NCI-H1092 (cell line): ENCODE results near the gene MED9.
"Not testable (repeated sequence)": the region's sequence is repeated elsewhere in the genome, so short reads cannot be mapped to it uniquely, and the experiment has no call there.

ENCODE experiments used
- DNase-seq: peaks from one replicate; lab custom pipeline; 2025; lab: John Stamatoyannopoulos, UW

MED9 gene

DNA sequence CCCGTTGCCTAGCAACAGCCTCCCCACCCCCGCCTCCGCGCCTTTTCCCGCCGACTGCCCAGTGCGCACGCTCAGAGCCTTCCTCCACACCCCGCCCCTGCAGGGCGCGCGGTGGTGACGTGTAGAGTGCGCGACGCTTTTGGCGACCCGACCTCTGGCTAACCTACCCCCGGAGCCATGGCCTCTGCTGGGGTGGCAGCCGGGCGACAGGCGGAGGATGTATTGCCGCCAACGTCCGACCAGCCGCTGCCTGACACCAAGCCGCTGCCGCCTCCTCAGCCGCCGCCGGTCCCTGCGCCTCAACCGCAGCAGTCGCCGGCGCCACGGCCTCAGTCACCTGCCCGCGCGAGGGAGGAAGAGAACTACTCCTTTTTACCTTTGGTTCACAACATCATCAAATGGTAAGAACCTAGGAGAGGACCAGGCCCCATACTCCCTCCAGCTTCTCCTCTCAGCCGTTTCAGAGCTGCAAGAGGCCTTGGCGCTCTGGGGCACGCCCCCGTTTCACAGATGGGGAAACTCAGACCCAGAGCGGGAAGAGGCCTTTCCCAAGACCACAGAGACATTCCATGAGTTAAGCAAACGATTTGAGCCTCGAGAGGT lies at the start of gene MED9:
Gene MED9, plus strand, starts transcription at position 136 of the 603 bp plus-strand sequence. Its CDS starts 42 bp downstream, at position 178.
- peak; percentile 84 for DNase-seq

DNA sequence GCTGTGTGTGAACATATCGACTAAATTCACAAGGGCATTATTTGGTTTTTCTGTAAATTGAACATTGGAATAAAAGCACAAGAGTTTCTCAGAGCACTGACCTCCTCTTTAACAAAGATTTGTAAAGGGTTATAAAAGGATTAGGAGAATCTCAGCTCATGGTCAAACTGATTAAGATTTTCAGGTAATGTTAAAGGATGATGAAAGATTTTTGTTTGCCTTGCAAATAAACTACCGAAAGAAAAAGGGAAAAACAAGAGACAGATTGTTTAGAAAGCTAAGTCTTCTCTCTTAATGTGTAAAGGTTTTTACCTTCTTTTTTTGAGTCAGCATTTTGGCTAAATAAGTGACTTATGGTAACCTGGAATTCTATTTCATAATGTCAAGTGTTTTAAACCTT lies 47.6 kb upstream of the MED9 start:
- DNase-seq = no peak

- not testable (repeated sequence) for DNase-seq
Observed at GRCh38 chr17:17430924-17431323, 45.9 kb upstream of the MED9 start.

DNA sequence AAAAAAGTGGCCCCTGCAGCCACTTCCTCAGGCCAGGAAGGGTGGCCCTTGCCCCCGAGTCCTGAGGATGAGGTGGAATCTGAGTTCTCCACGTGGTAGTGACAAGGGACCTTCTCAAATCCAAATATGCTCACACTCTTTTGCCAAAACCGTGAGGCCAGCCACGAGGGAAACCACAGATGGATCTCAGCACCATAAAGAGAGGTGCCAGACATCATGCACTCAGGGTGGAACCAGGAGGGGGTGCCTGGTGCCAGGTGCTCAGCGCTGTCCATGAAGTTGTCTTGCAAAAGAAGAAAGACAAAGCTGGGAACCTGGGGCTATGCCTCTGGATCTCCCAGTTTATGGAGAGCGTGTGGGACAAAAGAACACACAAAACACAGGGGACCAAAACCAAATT lies 45.2 kb upstream of the MED9 start:
- no peak for DNase-seq

DNA sequence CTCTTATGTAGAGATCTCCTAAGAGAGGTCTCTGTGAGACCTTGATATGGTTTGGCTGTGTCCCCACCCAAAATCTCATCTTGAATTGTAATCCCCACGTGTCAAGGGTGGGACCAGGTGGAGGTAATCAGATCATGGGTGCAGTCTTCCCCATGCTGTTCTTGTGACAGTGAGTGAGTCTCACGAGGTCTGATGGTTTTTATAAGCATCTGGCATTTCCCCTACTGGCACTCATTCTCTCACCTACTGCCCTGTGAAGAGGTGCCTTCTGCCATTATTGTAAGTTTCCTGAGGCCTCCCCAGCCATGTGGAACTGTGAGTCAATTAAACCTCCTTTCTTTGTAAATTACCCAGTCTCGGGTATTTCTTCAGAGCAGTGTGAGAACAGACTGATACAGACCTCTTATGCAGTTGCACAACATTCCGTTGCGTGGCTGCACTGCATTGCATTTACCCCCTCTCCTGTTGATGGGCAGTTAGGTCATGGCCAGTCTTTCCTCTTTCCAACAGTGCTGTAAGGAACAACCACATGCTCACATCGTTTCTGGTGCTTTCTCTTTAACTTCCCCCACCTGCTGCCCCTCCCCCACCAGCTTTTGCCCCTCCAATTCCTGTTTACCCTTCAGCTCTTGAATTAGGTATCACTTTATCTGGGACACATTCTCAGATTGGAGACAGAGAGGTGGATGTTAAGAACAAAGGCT lies 43.6 kb upstream of the MED9 start:
- no peak for DNase-seq

- DNase-seq = no peak
Observed at GRCh38 chr17:17434477-17434876, 42.3 kb upstream of the MED9 start.

GRCh38 chr17:17435323-17435722 lies 41.5 kb upstream of the MED9 start:
- DNase-seq = no peak

DNA sequence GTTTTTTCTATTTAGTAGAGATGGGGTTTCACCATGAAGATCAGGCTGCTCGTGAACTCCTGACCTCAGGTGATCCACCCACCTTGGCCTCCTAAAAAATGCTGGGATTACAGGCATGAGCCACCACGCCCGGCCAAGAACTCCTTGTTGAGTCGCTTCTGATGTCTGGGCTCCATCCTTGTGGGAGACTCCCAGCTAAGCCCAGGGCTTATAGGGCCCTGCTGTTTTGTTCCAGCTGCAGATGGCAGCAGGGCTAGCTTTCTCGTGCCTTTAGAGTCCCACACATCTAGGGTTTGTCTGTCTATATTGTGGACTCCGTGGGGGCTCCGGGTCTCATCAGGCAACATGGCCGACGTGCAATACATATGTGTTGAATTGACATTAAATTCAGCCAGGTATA lies 39.3 kb upstream of the MED9 start:
- DNase-seq = no peak

DNA sequence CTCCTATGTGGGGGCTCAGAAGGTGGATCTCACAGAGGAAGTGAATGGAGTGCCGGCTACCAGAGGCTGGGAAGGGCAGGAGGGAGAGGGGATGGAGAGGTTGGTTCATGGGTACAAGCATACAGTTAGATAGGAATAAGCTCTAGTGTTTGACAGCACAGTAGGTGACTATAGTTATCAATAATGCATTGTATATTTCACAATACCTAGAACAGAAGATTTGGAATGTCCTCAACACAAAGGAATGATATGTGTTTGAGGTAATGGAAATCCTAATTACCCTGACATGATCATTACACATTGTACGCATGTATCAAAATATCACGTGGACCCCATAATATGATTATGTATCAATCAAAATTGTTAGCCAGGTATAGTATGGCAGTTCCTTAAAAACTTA lies 38.9 kb upstream of the MED9 start:
- DNase-seq = no peak

GRCh38 chr17:17440010-17440843 lies 36.6 kb upstream of the MED9 start:
- DNase-seq = peak; percentile 92

DNA sequence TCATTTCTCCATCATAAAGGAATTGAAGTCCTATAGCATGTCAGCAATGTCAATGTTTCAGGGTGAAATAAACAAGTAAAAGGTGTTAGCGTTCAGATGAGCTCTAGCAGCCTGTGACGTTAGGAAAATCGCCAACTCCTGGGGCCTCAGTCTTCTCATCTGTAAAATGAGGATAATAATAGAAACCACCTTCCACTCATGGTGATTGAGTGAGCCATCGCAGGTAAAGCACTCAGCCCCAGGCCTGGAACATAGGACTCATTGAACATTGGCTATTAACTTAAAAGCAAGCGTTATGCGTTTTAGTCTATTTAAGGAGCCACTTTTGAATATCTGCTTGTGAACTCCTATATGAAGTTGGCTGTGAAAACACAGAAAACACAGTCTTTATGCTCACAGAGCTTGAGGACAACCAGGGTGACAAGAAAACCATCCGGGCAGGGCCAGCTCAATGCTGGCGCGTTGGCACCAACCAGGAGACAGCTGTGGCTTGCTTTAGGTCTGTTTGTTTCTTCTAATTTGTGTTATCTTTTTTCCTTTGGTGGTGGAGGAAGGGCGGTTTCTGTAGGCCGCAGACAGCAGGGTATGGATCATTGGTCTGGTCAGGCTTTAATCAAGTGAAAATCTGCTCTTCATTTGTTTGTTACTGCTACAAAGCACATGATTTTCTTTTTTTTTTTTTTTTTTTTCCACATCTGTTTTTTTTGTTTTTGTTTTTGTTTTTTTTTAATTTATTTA lies 35.7 kb upstream of the MED9 start:
- no peak for DNase-seq

GRCh38 chr17:17443173-17443572 lies 33.6 kb upstream of the MED9 start:
- no peak for DNase-seq

GRCh38 chr17:17445296-17445924 lies 31.4 kb upstream of the MED9 start:
- DNase-seq = no peak

GRCh38 chr17:17445925-17446665 lies 30.7 kb upstream of the MED9 start:
- no peak for DNase-seq

GRCh38 chr17:17446666-17447155 lies 30.1 kb upstream of the MED9 start:
- no peak for DNase-seq

DNA sequence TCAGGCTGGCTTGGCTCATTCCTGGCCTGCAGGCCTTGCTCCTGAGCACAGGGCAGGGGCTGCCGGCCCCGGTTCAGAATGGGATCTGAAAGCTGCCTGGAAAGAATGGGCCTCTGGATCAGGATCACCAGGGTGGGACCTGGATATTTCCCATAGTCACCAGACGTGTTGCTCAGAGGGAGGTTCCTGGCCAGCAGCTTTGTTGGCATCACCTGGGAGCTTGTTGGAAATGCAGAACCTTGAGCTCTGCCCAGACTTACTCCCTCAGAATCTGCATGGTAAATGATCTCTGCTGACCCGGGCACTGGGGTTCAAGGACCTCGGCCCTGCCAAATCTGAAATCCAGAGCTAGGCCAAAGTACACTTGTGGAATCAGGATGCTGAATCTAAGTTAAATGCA lies 29.5 kb upstream of the MED9 start:
- DNase-seq = no peak

GRCh38 chr17:17448076-17448475 lies 28.7 kb upstream of the MED9 start:
- DNase-seq = no peak

- DNase-seq = no peak
Observed at GRCh38 chr17:17448723-17449122, 28.1 kb upstream of the MED9 start.

DNA sequence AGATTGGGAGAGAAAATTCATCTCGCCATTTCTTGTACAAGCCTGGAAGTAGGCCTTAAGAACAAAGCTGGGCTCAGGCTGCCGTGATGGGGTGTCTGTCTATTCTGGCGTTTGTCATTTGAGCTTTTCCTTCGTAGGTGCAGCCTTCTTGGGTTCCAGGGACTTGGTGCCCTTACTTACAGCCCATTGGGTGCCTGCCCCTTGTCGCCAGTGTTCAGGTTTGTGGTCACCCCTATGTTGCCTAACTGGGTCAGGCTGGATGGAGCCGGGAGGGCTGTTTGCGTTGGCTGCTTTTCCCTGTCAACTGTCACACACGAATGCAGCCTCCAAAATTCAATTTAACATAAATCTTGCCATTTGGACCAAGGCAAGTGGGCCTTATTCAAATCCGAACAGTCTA lies 23.7 kb upstream of the MED9 start:
- DNase-seq = no peak

DNA sequence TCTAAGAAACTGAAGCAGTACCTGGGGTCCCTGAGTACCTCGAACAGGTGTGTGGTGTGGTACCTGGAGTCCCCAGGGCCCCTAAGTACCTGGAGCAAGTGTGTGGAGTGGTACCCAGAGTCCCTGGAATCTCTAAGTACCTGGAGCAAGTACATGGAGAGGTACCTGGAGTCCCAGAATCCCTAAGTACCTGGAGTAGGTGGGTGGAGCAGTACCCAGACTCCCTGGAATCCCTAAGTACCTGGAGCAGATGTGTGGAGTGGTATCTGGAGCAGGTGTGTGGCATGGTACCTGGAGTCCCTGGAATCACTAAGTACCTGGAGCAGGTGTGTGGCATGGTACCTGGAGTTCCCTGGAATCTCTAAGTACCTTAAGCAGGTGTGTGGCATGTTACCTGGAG lies 22.5 kb upstream of the MED9 start:
- no peak for DNase-seq

DNA sequence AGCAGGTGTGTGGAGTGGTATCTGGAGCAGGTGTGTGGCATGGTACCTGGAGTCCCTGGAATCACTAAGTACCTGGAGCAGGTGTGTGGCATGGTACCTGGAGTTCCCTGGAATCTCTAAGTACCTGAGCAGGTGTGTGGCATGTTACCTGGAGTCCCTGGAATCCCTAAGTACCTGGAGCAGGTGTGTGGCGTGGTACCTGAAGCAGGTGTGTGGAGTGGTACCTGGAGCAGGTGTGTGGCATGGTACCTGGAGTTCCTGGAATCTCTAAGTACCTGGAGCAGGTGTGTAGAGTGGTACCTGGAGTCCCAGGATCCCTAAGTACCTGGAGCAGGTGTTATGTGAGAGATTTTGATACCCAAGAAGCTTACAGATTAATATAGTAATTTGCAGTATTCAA lies 22.1 kb upstream of the MED9 start:
- not testable (repeated sequence) for DNase-seq
